Choroid plexus epithelial cell (primary cell): ENCODE data around the gene BMPER.
A peak's percentile ranks its signal among the peaks of the same experiment; 100 is the strongest.

Source experiments
- DNase-seq: peaks from one replicate; pipeline ENCODE4 v3.0.0-alpha.2; 2010; ENCODE audit warnings: low read depth
- H3K4me3 ChIP-seq: 2 replicates; pipeline ENCODE4 v1.5.1; 2011; ENCODE audit warnings: low read depth, mild to moderate bottlenecking, control low read depth, low read length, moderate library complexity
- CTCF ChIP-seq: conservative IDR thresholded peaks from 2 replicates; pipeline ENCODE4 v1.5.1; 2011; ENCODE audit warnings: low read depth, mild to moderate bottlenecking, control low read depth, inconsistent platforms, low read length, moderate library complexity

Gene BMPER

GRCh38 chr7:33979300-33979806, 74.0 kb downstream of the BMPER start:
- DNase-seq = no peak
- TF ChIP-seq CTCF = no peak
- H3K4me3 ChIP-seq = no peak overlapping the region

- peak; percentile 80 for DNase-seq
- H3K4me3 ChIP-seq = no peak overlapping the region
- TF ChIP-seq CTCF = no peak
Measured at GRCh38 chr7:33979807-33980355, 74.5 kb downstream of the BMPER start.

GRCh38 chr7:33981226-33981625, 75.9 kb downstream of the BMPER start:
- H3K4me3 ChIP-seq = no peak overlapping the region
- TF ChIP-seq CTCF = no peak
- no peak for DNase-seq

GRCh38 chr7:33981671-33982424, 76.5 kb downstream of the BMPER start:
- TF ChIP-seq CTCF = no peak
- peak; percentile 56 for DNase-seq
- H3K4me3 ChIP-seq = no peak overlapping the region

GRCh38 chr7:33982425-33982786, 77.1 kb downstream of the BMPER start:
- TF ChIP-seq CTCF = peak; percentile 90
- peak; percentile 90 for DNase-seq

GRCh38 chr7:33986451-33986850, 81.1 kb downstream of the BMPER start:
- TF ChIP-seq CTCF = no peak
- no peak for DNase-seq

More at GRCh38 chr7:33982425-33982786, 77.1 kb downstream of the BMPER start:
- no peak overlapping the region for H3K4me3 ChIP-seq

More at GRCh38 chr7:33986451-33986850, 81.1 kb downstream of the BMPER start:
- H3K4me3 ChIP-seq = no peak overlapping the region
